ENCODE measurements around the gene C19orf44.

DNA sequence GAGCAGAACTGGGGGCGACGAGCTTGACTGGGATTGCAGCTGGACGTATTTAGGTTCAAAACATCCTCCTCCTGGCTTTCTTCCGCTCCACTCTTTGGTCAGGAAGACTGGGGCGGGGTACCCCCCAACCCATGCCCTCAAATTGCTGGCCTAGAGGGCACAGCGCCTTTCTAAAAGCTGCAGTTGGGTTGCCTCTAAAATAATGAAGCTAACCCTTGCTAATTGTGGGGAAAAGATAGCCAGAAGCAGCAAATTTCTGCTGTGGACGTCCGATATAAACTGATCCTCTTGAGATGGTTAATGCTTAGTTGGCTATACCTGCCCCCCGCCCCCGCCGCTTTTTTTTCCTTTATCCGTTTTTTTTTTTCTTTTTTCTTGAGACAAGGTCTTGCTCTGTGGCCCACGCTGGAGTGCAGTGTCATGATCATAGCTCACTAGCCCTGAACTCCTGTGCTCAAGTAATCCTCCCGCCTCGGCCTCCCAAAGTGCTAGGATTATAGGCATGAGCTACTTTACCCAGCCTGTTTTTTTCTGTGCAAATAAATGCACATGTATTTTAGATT is 46.8 kb downstream of the C19orf44 start:
- TF ChIP-seq, protein P1, sequence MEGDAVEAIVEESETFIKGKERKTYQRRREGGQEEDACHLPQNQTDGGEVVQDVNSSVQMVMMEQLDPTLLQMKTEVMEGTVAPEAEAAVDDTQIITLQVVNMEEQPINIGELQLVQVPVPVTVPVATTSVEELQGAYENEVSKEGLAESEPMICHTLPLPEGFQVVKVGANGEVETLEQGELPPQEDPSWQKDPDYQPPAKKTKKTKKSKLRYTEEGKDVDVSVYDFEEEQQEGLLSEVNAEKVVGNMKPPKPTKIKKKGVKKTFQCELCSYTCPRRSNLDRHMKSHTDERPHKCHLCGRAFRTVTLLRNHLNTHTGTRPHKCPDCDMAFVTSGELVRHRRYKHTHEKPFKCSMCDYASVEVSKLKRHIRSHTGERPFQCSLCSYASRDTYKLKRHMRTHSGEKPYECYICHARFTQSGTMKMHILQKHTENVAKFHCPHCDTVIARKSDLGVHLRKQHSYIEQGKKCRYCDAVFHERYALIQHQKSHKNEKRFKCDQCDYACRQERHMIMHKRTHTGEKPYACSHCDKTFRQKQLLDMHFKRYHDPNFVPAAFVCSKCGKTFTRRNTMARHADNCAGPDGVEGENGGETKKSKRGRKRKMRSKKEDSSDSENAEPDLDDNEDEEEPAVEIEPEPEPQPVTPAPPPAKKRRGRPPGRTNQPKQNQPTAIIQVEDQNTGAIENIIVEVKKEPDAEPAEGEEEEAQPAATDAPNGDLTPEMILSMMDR (IDR thresholded peaks at IDR 0.05) = no peak
- no peak for TF ChIP-seq EP300 (IDR thresholded peaks at IDR 0.05)
- TF ChIP-seq POLR2AphosphoS5 (IDR thresholded peaks at IDR 0.05) = no peak
